Left colon (tissue), 2 donors: ENCODE results near the gene LSM14B. TPM values are rescaled to one million over a fixed set of nuclear protein-coding genes. Genes with fewer than 3 reads are reported as not detected.

Source experiments
- ATAC-seq: fragments of 200-7000 bp; cut with Tn5 transposase; one replicate; pipeline ENCODE4 v1.9.1; 2020; ENCODE audit warnings: mild to moderate bottlenecking, moderate library complexity
- DNase-seq, 2 donors: peaks; one replicate each; pipeline ENCODE4 v3.0.0-alpha.2; 2020
- intact Hi-C, 2 donors: fragments of 100-400 bp; cut with DNase I in 1 of 2; cut with micrococcal nuclease in 1 of 2; formaldehyde crosslinking; loops; one replicate each; pipeline versions ENCODE4 v1.11.2 to v1.14.0; 2022; cut with DNase I, micrococcal nuclease
- total RNA-seq, 2 donors: library from RNA; stranded (reverse); fragmentation: NEBNext Ultra II Directional; extraction: Animal tissue kit (Norgen Biotek cat#: 25700); gene quantifications; one replicate each; pipeline ENCODE4 v1.2.1, GENCODE V29; 2021
- donor health status: DM: no; HTN: no; CAD: no.
- donor health status: DM: yes; HTN: yes; CAD: no.

LSM14B gene
- total RNA-seq, 2 donors from 2014 or later = 33.0 to 36.3 TPM

- ATAC-seq = no peak
- intact Hi-C loops = no loop called here
- DNase-seq = no peak
Observed at GRCh38 chr20:62155428-62156253, 33.4 kb downstream of the LSM14B start.

- no peak for DNase-seq
- intact Hi-C loops = no loop called here
- no peak for ATAC-seq
Observed at GRCh38 chr20:62156254-62156556, 33.9 kb downstream of the LSM14B start.

- DNase-seq (peak in 1 of 2 donors; percentile 63), ATAC-seq (peak; percentile 90)
- intact Hi-C loops = no loop called here
Observed at GRCh38 chr20:62156592-62157386, 34.5 kb downstream of the LSM14B start.

GRCh38 chr20:62157387-62158087 is 35.3 kb downstream of the LSM14B start:
- no peak for DNase-seq
- intact Hi-C loops = no loop called here
- no peak for ATAC-seq

GRCh38 chr20:62158088-62158400 is 35.8 kb downstream of the LSM14B start:
- DNase-seq (no peak), ATAC-seq (no peak)
- intact Hi-C loops = no loop called here

- no peak for ATAC-seq
- intact Hi-C loops = no loop called here
- DNase-seq = no peak
Observed at GRCh38 chr20:62158541-62158940, 36.3 kb downstream of the LSM14B start.

- intact Hi-C loops = no loop called here
- no peak for ATAC-seq
- no peak for DNase-seq
Observed at GRCh38 chr20:62159052-62159451, 36.8 kb downstream of the LSM14B start.

GRCh38 chr20:62159839-62160238 is 37.6 kb downstream of the LSM14B start:
- DNase-seq (no peak), ATAC-seq (no peak)
- intact Hi-C loops = no loop called here

- intact Hi-C loops = no loop called here
- DNase-seq (no peak), ATAC-seq (no peak)
Observed at GRCh38 chr20:62160253-62160652, 38.0 kb downstream of the LSM14B start.

GRCh38 chr20:62160876-62161275 is 38.6 kb downstream of the LSM14B start:
- no peak for ATAC-seq
- intact Hi-C loops = no loop called here
- DNase-seq = no peak

GRCh38 chr20:62161347-62161746 is 39.1 kb downstream of the LSM14B start:
- no peak for ATAC-seq
- no peak for DNase-seq
- intact Hi-C loops = no loop called here

GRCh38 chr20:62162765-62163484 is 40.6 kb downstream of the LSM14B start:
- ATAC-seq = no peak
- DNase-seq = no peak
- intact Hi-C loops = no loop called here

- intact Hi-C loops = no loop called here
- no peak for ATAC-seq
- DNase-seq = no peak
Observed at GRCh38 chr20:62163485-62163865, 41.2 kb downstream of the LSM14B start.

GRCh38 chr20:62163986-62164762 is 41.9 kb downstream of the LSM14B start:
- intact Hi-C loops = no loop called here
- no peak for DNase-seq
- ATAC-seq = peak; percentile 27

GRCh38 chr20:62164879-62165761 is 42.8 kb downstream of the LSM14B start:
- intact Hi-C loops = no loop called here
- ATAC-seq (no peak), DNase-seq (no peak)

- ATAC-seq = no peak
- intact Hi-C loops = no loop called here
Observed at GRCh38 chr20:62165762-62166399, 43.6 kb downstream of the LSM14B start.

GRCh38 chr20:62167474-62167873 is 45.2 kb downstream of the LSM14B start:
- intact Hi-C loops = no loop called here
- ATAC-seq (no peak), DNase-seq (no peak)

More at GRCh38 chr20:62165762-62166399, 43.6 kb downstream of the LSM14B start:
- no peak for DNase-seq
